IMR-90 (cell line): ENCODE results near the gene SLCO2B1. TPM values are rescaled to one million over a fixed set of nuclear protein-coding genes. Genes with fewer than 3 reads are reported as not detected.

Experiments used
- ATAC-seq: fragments of 200-7000 bp; cut with Tn5 transposase; 2 replicates; pipeline ENCODE4 v1.9.1; 2020; ENCODE audit warnings: low read depth, mild to moderate bottlenecking, moderate library complexity
- BruUV-seq: library from RNA; stranded (reverse); fragments of 400-500 nt; replicated peaks from 2 replicates; lab custom pipeline; 2021; lab: Mats Ljungman, UMichigan
- CTCF ChIA-PET: fragments of 300-600 bp; formaldehyde crosslinking; extraction: SDS; loops from one replicate; lab custom pipeline; 2021; ENCODE audit warnings: antibody characterized with exemption; lab: Yijun Ruan, JAX
- POLR2A ChIA-PET: fragments of 300-600 bp; sonication (Branson Sonifier 250); formaldehyde crosslinking; loops from one replicate; lab custom pipeline; 2022; ENCODE audit warnings: antibody characterized with exemption; ENCODE audit not compliant: unreplicated experiment; lab: Charles Lee
- DNase-seq: peaks from one replicate; pipeline ENCODE4 v3.0.0; 2013
- H2AFZ ChIP-seq: replicated peaks from 2 replicates; pipeline ENCODE3; 2013; ENCODE audit warnings: low read length, mild to moderate bottlenecking; ENCODE audit not compliant: poor library complexity
- H2AK5ac ChIP-seq: 2 replicates; pipeline ENCODE4 v1.6.1; 2013; ENCODE audit warnings: low read depth, low read length, inconsistent platforms
- H2AK9ac ChIP-seq: replicated peaks from 2 replicates; pipeline ENCODE3; 2013; ENCODE audit warnings: mild to moderate bottlenecking, low read depth, low read length, moderate library complexity; ENCODE audit not compliant: poor library complexity
- H2BK120ac ChIP-seq: 2 replicates; pipeline ENCODE4 v1.6.1; 2013; ENCODE audit warnings: low read depth, low read length, inconsistent platforms
- H2BK15ac ChIP-seq: 3 replicates; pipeline ENCODE4 v1.6.1; 2013; ENCODE audit warnings: low read depth, low read length, inconsistent platforms
- H2BK20ac ChIP-seq: 2 replicates; pipeline ENCODE4 v1.6.1; 2013; ENCODE audit warnings: low read depth, mild to moderate bottlenecking, inconsistent platforms, low read length, moderate library complexity
- H2BK5ac ChIP-seq: 2 replicates; pipeline ENCODE4 v1.6.1; 2013; ENCODE audit warnings: mild to moderate bottlenecking, low read depth, low read length, inconsistent platforms; ENCODE audit not compliant: poor library complexity, severe bottlenecking
- H3K14ac ChIP-seq: replicated peaks from 2 replicates; pipeline ENCODE4 v1.6.1; 2013; ENCODE audit warnings: low read depth, low read length, inconsistent platforms
- H3K18ac ChIP-seq: 2 replicates; pipeline ENCODE4 v1.6.1; 2013; ENCODE audit warnings: low read depth, low read length, control low read depth
- H3K23ac ChIP-seq: 2 replicates; pipeline ENCODE4 v1.6.1; 2013; ENCODE audit warnings: low read depth, low read length, inconsistent platforms
- H3K27ac ChIP-seq: 2 replicates; pipeline ENCODE4 v1.5.1; 2013; ENCODE audit warnings: mild to moderate bottlenecking, control low read depth, low read length; ENCODE audit not compliant: insufficient read depth
- H3K27me3 ChIP-seq: 2 replicates; pipeline ENCODE4 v1.6.1; 2013; ENCODE audit warnings: low read length; ENCODE audit not compliant: control insufficient read depth, insufficient read depth
- H3K36me3 ChIP-seq: 2 replicates; pipeline ENCODE4 v1.6.1; 2013; ENCODE audit warnings: low read length, mixed read lengths; ENCODE audit not compliant: control insufficient read depth, insufficient read depth
- H3K4ac ChIP-seq: 2 replicates; pipeline ENCODE4 v1.6.1; 2013; ENCODE audit warnings: low read depth, low read length, inconsistent platforms
- H3K4me1 ChIP-seq: 2 replicates; pipeline ENCODE4 v1.6.1; 2013; ENCODE audit warnings: low read length, mixed read lengths; ENCODE audit not compliant: control insufficient read depth, insufficient read depth
- H3K4me2 ChIP-seq: 2 replicates; pipeline ENCODE4 v1.6.1; 2013; ENCODE audit warnings: low read depth, mild to moderate bottlenecking, control low read depth, low read length, moderate library complexity
- H3K4me3 ChIP-seq: 2 replicates; pipeline ENCODE4 v1.5.1; 2013; ENCODE audit warnings: low read depth, mild to moderate bottlenecking, control low read depth, low read length, moderate library complexity; ENCODE audit not compliant: insufficient read depth
- H3K56ac ChIP-seq: 2 replicates; pipeline ENCODE4 v1.6.1; 2013; ENCODE audit warnings: low read length, inconsistent platforms; ENCODE audit not compliant: insufficient read depth; ENCODE audit errors: extremely low read depth
- H3K79me1 ChIP-seq, 2 experiments: 2 replicates each; pipeline ENCODE4 v1.6.1; 2013; ENCODE audit warnings: low read length in 2 of 2, inconsistent platforms in 1 of 2, low read depth in 1 of 2
- H3K9ac ChIP-seq: 2 replicates; pipeline ENCODE4 v1.6.1; 2013; ENCODE audit warnings: low read depth, low read length, control low read depth
- H3K9me1 ChIP-seq: 2 replicates; pipeline ENCODE4 v1.6.1; 2013; ENCODE audit warnings: low read length, inconsistent platforms; ENCODE audit not compliant: insufficient read depth
- H3K9me3 ChIP-seq: 2 replicates; pipeline ENCODE4 v1.6.1; 2013; ENCODE audit warnings: low read length; ENCODE audit not compliant: control insufficient read depth, insufficient read depth
- H4K20me1 ChIP-seq: 2 replicates; pipeline ENCODE4 v1.6.1; 2013; ENCODE audit warnings: low read length, inconsistent platforms; ENCODE audit not compliant: insufficient read depth
- H4K5ac ChIP-seq: 2 replicates; pipeline ENCODE4 v1.6.1; 2013; ENCODE audit warnings: mild to moderate bottlenecking, low read depth, low read length, control low read depth
- H4K8ac ChIP-seq, 2 experiments: 2 replicates each; pipeline ENCODE4 v1.6.1; 2013; ENCODE audit warnings: low read depth in 2 of 2, low read length in 2 of 2, control low read depth in 1 of 2, inconsistent platforms in 1 of 2
- H4K91ac ChIP-seq: 2 replicates; pipeline ENCODE4 v1.6.1; 2013; ENCODE audit warnings: low read depth, low read length, inconsistent platforms; ENCODE audit not compliant: insufficient read depth
- BHLHE40 ChIP-seq: fragments of 150-350 bp; IDR thresholded peaks from 2 replicates; pipeline ENCODE4 v1.6.1; 2016; ENCODE audit warnings: mild to moderate bottlenecking, low read depth, low read length
- CEBPB ChIP-seq: IDR thresholded peaks from 2 replicates; pipeline ENCODE4 v1.6.1; 2012; ENCODE audit warnings: low read depth, low read length, improper control_type of control experiment
- CHD1 ChIP-seq: IDR thresholded peaks from 2 replicates; pipeline ENCODE4 v1.6.1; 2012; ENCODE audit warnings: low read depth, low read length, improper control_type of control experiment
- CTCF ChIP-seq: conservative IDR thresholded peaks from 2 replicates; pipeline ENCODE4 v1.5.1; 2012; ENCODE audit warnings: mild to moderate bottlenecking, low read depth, low read length, improper control_type of control experiment
- FOS ChIP-seq: fragments of 150-350 bp; IDR thresholded peaks from 2 replicates; pipeline ENCODE4 v1.6.1; 2016; ENCODE audit warnings: low read depth, low read length
- MAFK ChIP-seq: IDR thresholded peaks from 2 replicates; pipeline ENCODE4 v1.6.1; 2012; ENCODE audit warnings: low read depth, low read length, improper control_type of control experiment
- MAZ ChIP-seq: IDR thresholded peaks from 2 replicates; pipeline ENCODE4 v1.6.1; 2012; ENCODE audit warnings: low read depth, mild to moderate bottlenecking, low read length, improper control_type of control experiment, moderate library complexity, borderline replicate concordance
- MXI1 ChIP-seq: IDR thresholded peaks from 2 replicates; pipeline ENCODE4 v1.6.1; 2012; ENCODE audit warnings: low read depth, mild to moderate bottlenecking, low read length, moderate library complexity, borderline replicate concordance
- NFE2L2 ChIP-seq: fragments of 150-350 bp; IDR thresholded peaks from 2 replicates; pipeline ENCODE4 v1.6.1; 2016; ENCODE audit warnings: low read depth, mild to moderate bottlenecking, low read length
- POLR2A ChIP-seq: IDR thresholded peaks from 2 replicates; pipeline ENCODE4 v1.6.1; 2012; ENCODE audit warnings: mild to moderate bottlenecking, low read depth, low read length
- RAD21 ChIP-seq: IDR thresholded peaks from 2 replicates; pipeline ENCODE4 v1.6.1; 2012; ENCODE audit warnings: low read length, improper control_type of control experiment
- RCOR1 ChIP-seq: IDR thresholded peaks from 2 replicates; pipeline ENCODE4 v1.6.1; 2012; ENCODE audit warnings: mild to moderate bottlenecking, low read length, improper control_type of control experiment; ENCODE audit not compliant: insufficient replicate concordance
- RFX5 ChIP-seq: IDR thresholded peaks from 2 replicates; pipeline ENCODE4 v1.8.0; 2012; ENCODE audit warnings: low read depth, mild to moderate bottlenecking, low read length, moderate library complexity
- SMC3 ChIP-seq: fragments of 150-350 bp; IDR thresholded peaks from 2 replicates; pipeline ENCODE4 v1.6.1; 2016; ENCODE audit warnings: low read depth, mild to moderate bottlenecking, antibody characterized with exemption, low read length, moderate library complexity
- WGBS, 2 experiments: methylation state at CpG; one replicate each; pipeline versions ENCODE4 v1.1.5 to v1.1.7; 2013; ENCODE audit warnings: missing lambda C conversion rate in 2 of 2; ENCODE audit not compliant: insufficient read length in 1 of 2; ENCODE audit errors: extremely low coverage in 2 of 2; 5-methylcytosine and 5-hydroxymethylcytosine counted together
- dilution Hi-C: fragments of 300-500 bp; cut with HindIII; formaldehyde crosslinking; loops from one replicate; pipeline ENCODE4 v1.14.3; 2018; ENCODE audit warnings: low sequenced_read_pairs; ENCODE audit not compliant: unreplicated experiment
- in situ Hi-C: fragments of 300-500 bp; cut with MboI; formaldehyde crosslinking; loops from 3 replicates; pipeline ENCODE4 v1.14.3; 2019; ENCODE audit warnings: low sequenced_read_pairs, inconsistent platforms, mixed read lengths
- intact Hi-C: fragments of 100-400 bp; cut with micrococcal nuclease; formaldehyde crosslinking; loops from 2 replicates; pipeline ENCODE4 v1.10.0; 2022
- polyA plus RNA-seq, 3 experiments: library from polyadenylated mRNA; depleted of rRNA; stranded (reverse); fragments of >200 nt; gene quantifications; 2 replicates each; pipeline ENCODE4 v1.2.3, GENCODE V29; 2012; ENCODE audit warnings: low replicate concordance in 1 of 3
- total RNA-seq: library from RNA; depleted of rRNA; stranded (reverse); fragments of >200 nt; gene quantifications from 2 replicates; pipeline ENCODE4 v1.2.3, GENCODE V29; 2012
- TF ChIP-seq, protein P1 (sequence below): fragments of 150-350 bp; IDR thresholded peaks from 2 replicates; pipeline ENCODE4 v1.6.1; 2017; ENCODE audit warnings: mild to moderate bottlenecking, antibody characterized with exemption, low read length, low read depth
- TF ChIP-seq, protein P2 (sequence below): fragments of 150-350 bp; IDR thresholded peaks from 2 replicates; pipeline ENCODE4 v1.6.1; 2016; ENCODE audit warnings: low read depth, mild to moderate bottlenecking, low read length, moderate library complexity, borderline replicate concordance

The SLCO2B1 gene
- total and polyA plus RNA-seq, 2 of the 4 experiments (the other 2 are of a cell fraction): not detected

DNA sequence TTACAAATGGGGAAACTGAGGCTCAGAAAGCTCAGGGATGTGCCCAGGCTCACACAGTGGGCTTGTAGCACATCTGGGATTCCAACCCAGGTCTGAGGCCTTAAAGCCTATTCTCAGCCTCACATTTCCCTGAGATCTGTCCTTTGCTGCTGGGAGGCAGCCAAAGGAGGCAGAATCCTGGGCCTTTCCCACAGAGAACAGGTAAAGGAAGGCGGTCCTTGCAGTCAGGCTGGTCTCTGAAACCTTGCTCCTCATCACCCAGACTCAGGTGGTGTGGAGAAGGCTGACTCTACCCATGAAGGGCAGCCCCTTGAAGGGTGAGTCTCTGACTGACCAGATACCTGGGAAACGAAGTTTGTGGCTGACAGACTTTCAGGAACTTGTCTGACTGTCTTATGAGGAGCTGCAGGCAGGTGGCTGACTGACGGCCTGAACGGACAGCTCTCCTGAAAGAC, 7.8 kb downstream of the SLCO2B1 start:
- no peak overlapping the region for H3K23ac ChIP-seq
- intact Hi-C loops: no loop called here
- H4K5ac ChIP-seq: no peak overlapping the region
- no peak overlapping the region for H3K56ac ChIP-seq
- no TSS peak for BruUV-seq
- no peak overlapping the region for H3K14ac ChIP-seq
- H3K27ac ChIP-seq: no peak overlapping the region
- no peak overlapping the region for H2BK15ac ChIP-seq
- no peak overlapping the region for H2BK120ac ChIP-seq
- H4K91ac ChIP-seq: no peak overlapping the region
- no peak for DNase-seq
- H3K9ac ChIP-seq: no peak overlapping the region
- H3K4me2 ChIP-seq: no peak overlapping the region
- H3K9me3 ChIP-seq: peaks cover 2% of the 10 kb centered on the region; the same call in 1 of the 2 replicates
- TF ChIP-seq CEBPB (no peak), CTCF (no peak), FOS (no peak), RCOR1 (no peak), SMC3 (no peak), BHLHE40 (no peak), MAZ (no peak), MAFK (no peak), MXI1 (no peak), CHD1 (no peak), POLR2A (no peak), RAD21 (no peak), NFE2L2 (no peak), RFX5 (no peak)
- TF ChIP-seq, protein P1, sequence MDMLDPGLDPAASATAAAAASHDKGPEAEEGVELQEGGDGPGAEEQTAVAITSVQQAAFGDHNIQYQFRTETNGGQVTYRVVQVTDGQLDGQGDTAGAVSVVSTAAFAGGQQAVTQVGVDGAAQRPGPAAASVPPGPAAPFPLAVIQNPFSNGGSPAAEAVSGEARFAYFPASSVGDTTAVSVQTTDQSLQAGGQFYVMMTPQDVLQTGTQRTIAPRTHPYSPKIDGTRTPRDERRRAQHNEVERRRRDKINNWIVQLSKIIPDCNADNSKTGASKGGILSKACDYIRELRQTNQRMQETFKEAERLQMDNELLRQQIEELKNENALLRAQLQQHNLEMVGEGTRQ: no peak
- TF ChIP-seq, protein P2, sequence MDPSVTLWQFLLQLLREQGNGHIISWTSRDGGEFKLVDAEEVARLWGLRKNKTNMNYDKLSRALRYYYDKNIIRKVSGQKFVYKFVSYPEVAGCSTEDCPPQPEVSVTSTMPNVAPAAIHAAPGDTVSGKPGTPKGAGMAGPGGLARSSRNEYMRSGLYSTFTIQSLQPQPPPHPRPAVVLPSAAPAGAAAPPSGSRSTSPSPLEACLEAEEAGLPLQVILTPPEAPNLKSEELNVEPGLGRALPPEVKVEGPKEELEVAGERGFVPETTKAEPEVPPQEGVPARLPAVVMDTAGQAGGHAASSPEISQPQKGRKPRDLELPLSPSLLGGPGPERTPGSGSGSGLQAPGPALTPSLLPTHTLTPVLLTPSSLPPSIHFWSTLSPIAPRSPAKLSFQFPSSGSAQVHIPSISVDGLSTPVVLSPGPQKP: no peak
- H3K36me3 ChIP-seq: no peaks in the 10 kb centered on the region
- H2AFZ ChIP-seq: no peak overlapping the region
- H3K18ac ChIP-seq: no peak overlapping the region
- H2BK20ac ChIP-seq: no peak overlapping the region
- in situ Hi-C loops: no loop called here
- no peak overlapping the region for H3K4me3 ChIP-seq
- no peaks in the 10 kb centered on the region for H3K4me1 ChIP-seq
- no peaks in the 10 kb centered on the region; the same call in 1 of the 2 replicates for H3K9me1 ChIP-seq
- WGBS, 2 experiments: 67% methylated on average over 3 of the region's 4 CpGs; no CpG with 5 or more reads in 1 of the 2 experiments
- dilution Hi-C loops: no loop called here
- no peaks in the 10 kb centered on the region for H4K20me1 ChIP-seq
- H2AK5ac ChIP-seq: no peak overlapping the region
- H2BK5ac ChIP-seq: no peak overlapping the region
- peaks cover 49% of the 10 kb centered on the region for H3K27me3 ChIP-seq
- H2AK9ac ChIP-seq: no peak overlapping the region
- H3K4ac ChIP-seq: no peak overlapping the region
- CTCF ChIA-PET: interaction anchor here (0.9 to 1.0 kb wide), 2 partner anchors 15 to 23 kb away, joined by 3 to 6 read pairs; no protein-coding TSS in a partner anchor
- POLR2A ChIA-PET: no interaction called here
- no peaks in the 10 kb centered on the region for H3K79me1 ChIP-seq
- ATAC-seq: no peak
- no peak overlapping the region for H4K8ac ChIP-seq
